WTC11 (cell line): ENCODE results near the gene CACNB4. TPM values are rescaled to one million over a fixed set of nuclear protein-coding genes. Genes with fewer than 3 reads are reported as not detected.

Experiments used
- ATAC-seq: fragments of 200-7000 bp; cut with Tn5 transposase; 2 replicates; pipeline ENCODE4 v1.10.0; 2021; ENCODE audit warnings: mild to moderate bottlenecking, moderate library complexity
- CTCF ChIA-PET: fragments of 300-600 bp; sonication (Branson Sonifier 250); formaldehyde crosslinking; loops from one replicate; lab custom pipeline; 2021; ENCODE audit warnings: antibody characterized with exemption; lab: Charles Lee
- POLR2A ChIA-PET: fragments of 350-600 bp; sonication (Branson Sonifier 250); formaldehyde crosslinking; loops from one replicate; lab custom pipeline; 2021; ENCODE audit warnings: antibody characterized with exemption; lab: Charles Lee
- DNase-seq: peaks from one replicate; pipeline ENCODE4 v3.0.0; 2021; ENCODE audit warnings: low spot score
- H3K27ac Mint-ChIP-seq: 2 replicates; pipeline ENCODE4 v1.8.0; 2021; ENCODE audit warnings: mixed read lengths
- H3K27me3 Mint-ChIP-seq: 2 replicates; pipeline ENCODE4 v1.8.0; 2021; ENCODE audit warnings: low read depth, mild to moderate bottlenecking, moderate library complexity, mixed read lengths
- H3K36me3 Mint-ChIP-seq: 2 replicates; pipeline ENCODE4 v1.8.0; 2021; ENCODE audit warnings: mixed read lengths
- H3K4me1 Mint-ChIP-seq: 2 replicates; pipeline ENCODE4 v1.8.0; 2022; ENCODE audit warnings: mixed read lengths
- H3K4me3 Mint-ChIP-seq: 2 replicates; pipeline ENCODE4 v1.8.0; 2021; ENCODE audit warnings: mild to moderate bottlenecking, moderate library complexity, mixed read lengths
- H3K9me3 Mint-ChIP-seq: 2 replicates; pipeline ENCODE4 v1.8.0; 2021; ENCODE audit warnings: mixed read lengths
- ARID4B ChIP-seq: sonication (generic); formaldehyde crosslinking; IDR thresholded peaks from 2 replicates; pipeline ENCODE4 v1.8.0; 2023; ENCODE audit warnings: missing genetic modification reagents, mild to moderate bottlenecking, borderline replicate concordance
- ATF6 ChIP-seq: sonication (generic); formaldehyde crosslinking; IDR thresholded peaks from 2 replicates; pipeline ENCODE4 v1.8.1; 2023; ENCODE audit warnings: mild to moderate bottlenecking, missing genetic modification reagents
- CTCF ChIP-seq: fragments of 200-600 bp; IDR thresholded peaks from 2 replicates; pipeline ENCODE4 v1.8.0; 2022; ENCODE audit warnings: antibody characterized with exemption
- ELF4 ChIP-seq: sonication (generic); formaldehyde crosslinking; IDR thresholded peaks from 2 replicates; pipeline ENCODE4 v1.8.1; 2022; ENCODE audit warnings: low read depth, mild to moderate bottlenecking, moderate library complexity, missing genetic modification reagents
- ERG ChIP-seq: fragments of 250-450 bp; sonication (Bioruptor Pico); IDR thresholded peaks from 2 replicates; pipeline ENCODE4 v1.8.0; 2021; ENCODE audit warnings: mild to moderate bottlenecking
- PRRX2 ChIP-seq: fragments of 250-450 bp; sonication (Bioruptor Pico); IDR thresholded peaks from 2 replicates; pipeline ENCODE4 v1.8.0; 2021; ENCODE audit warnings: mild to moderate bottlenecking
- USF1 ChIP-seq: sonication (generic); formaldehyde crosslinking; IDR thresholded peaks from 2 replicates; pipeline ENCODE4 v1.8.0; 2022; ENCODE audit warnings: mild to moderate bottlenecking, missing genetic modification reagents
- ZBTB43 ChIP-seq: sonication (generic); formaldehyde crosslinking; IDR thresholded peaks from 2 replicates; pipeline ENCODE4 v1.8.1; 2023; ENCODE audit warnings: mild to moderate bottlenecking, missing genetic modification reagents
- total RNA-seq: library from RNA; stranded (reverse); gene quantifications from 3 replicates; pipeline ENCODE4 v1.2.3, GENCODE V29; 2021

Gene CACNB4
- total RNA-seq, 1 experiment from 2014 or later = 4.7 TPM

- TF ChIP-seq ERG (CRISPR knock-in tag) (no peak), ELF4 (no peak), ATF6 (no peak)
These were observed 51.9 kb downstream of the CACNB4 start (continued) for GRCh38 chr2:152046940-152047339.

- POLR2A ChIA-PET = no interaction called here
- DNase-seq = peak; percentile 36
- CTCF ChIA-PET = interaction anchor here (1.7 kb wide), 1 partner anchor 17 kb away, joined by 10 read pairs; no protein-coding TSS in a partner anchor
These were observed 55.9 kb downstream of the CACNB4 start for GRCh38 chr2:152042636-152043615.

More at GRCh38 chr2:152042636-152043615, 55.9 kb downstream of the CACNB4 start:
- Mint-ChIP-seq H3K4me1 (peaks cover 43% of the 10 kb centered on the region), H3K27ac (0 out of 2 replicates have a peak overlapping the region, but pooled peaks have one; percentile 32), H3K9me3 (no peaks in the 10 kb centered on the region), H3K27me3 (no peaks in the 10 kb centered on the region), H3K36me3 (no peaks in the 10 kb centered on the region), H3K4me3 (no peak overlapping the region)
- TF ChIP-seq PRRX2 (no peak), USF1 (CRISPR knock-in tag) (no peak), ARID4B (CRISPR knock-in tag) (no peak), ZBTB43 (no peak), CTCF (no peak)
- peak; percentile 57 for ATAC-seq
